A549 treated with RU486 at 1 μM for 4 hours (cell line): ENCODE results near the gene NUP50. TPM values are rescaled to one million over a fixed set of nuclear protein-coding genes. Genes with fewer than 3 reads are reported as not detected.

ENCODE experiments used
- total RNA-seq: library from RNA; stranded (reverse); fragments of 200-300 nt; extraction: Qiagen RNA extraction; gene quantifications from 5 replicates; pipeline ENCODE4 v1.2.3, GENCODE V29; 2022; ENCODE audit warnings: low read depth

Gene NUP50, protein sequence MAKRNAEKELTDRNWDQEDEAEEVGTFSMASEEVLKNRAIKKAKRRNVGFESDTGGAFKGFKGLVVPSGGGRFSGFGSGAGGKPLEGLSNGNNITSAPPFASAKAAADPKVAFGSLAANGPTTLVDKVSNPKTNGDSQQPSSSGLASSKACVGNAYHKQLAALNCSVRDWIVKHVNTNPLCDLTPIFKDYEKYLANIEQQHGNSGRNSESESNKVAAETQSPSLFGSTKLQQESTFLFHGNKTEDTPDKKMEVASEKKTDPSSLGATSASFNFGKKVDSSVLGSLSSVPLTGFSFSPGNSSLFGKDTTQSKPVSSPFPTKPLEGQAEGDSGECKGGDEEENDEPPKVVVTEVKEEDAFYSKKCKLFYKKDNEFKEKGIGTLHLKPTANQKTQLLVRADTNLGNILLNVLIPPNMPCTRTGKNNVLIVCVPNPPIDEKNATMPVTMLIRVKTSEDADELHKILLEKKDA
- 24.0 to 32.5 TPM (median 30.0 TPM) in 5 replicates for total RNA-seq

GRCh38 chr22:45163451-45164269 is at the start of gene NUP50:
Gene NUP50 (plus strand): TSS chr22:45163925. CDS start chr22:45168178, 4,253 bp downstream.

Other genes starting within 250 kb of the NUP50 start
- gene PHF21B, start 153.9 kb upstream of the NUP50 start, total RNA-seq = 0.71 to 1.4 TPM (median 0.89 TPM) in 5 replicates
- 71.5 to 96.0 TPM (median 93.0 TPM) in 5 replicates for gene KIAA0930, start 77.0 kb downstream of the NUP50 start, total RNA-seq
- not detected in 5 replicates for gene UPK3A, start 121.0 kb downstream of the NUP50 start, total RNA-seq
- 9.4 to 10.8 TPM (median 10.4 TPM) in 5 replicates for gene FAM118A, start 146.0 kb downstream of the NUP50 start, total RNA-seq
- gene SMC1B, start 249.7 kb downstream of the NUP50 start, total RNA-seq = 0.05 TPM in 1 of 5 replicates, not detected in the others
- gene RIBC2, start 249.8 kb downstream of the NUP50 start, total RNA-seq = 2.6 to 3.2 TPM (median 2.8 TPM) in 5 replicates